ENCODE measurements around the gene PIP5KL1.

DNA sequence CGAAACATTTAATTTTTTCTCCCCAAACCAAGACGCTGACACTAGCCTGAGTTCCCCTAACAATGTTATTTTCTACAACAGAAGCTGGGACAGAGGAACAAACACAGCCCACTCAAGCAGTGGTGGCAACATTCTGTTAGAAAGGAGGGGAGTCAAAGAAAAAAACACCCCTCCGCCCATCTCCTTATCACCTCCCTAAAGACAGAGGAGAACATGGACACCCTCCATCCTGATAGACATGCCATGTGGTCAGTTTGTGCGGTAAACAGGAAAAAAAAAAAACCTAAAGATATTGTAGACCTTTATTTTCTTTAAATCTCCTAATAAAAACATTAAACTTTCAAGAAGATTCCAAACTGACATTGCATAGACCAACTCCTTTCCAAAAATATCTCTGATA is 10.0 kb upstream of the PIP5KL1 start:
- TF ChIP-seq, protein P1, sequence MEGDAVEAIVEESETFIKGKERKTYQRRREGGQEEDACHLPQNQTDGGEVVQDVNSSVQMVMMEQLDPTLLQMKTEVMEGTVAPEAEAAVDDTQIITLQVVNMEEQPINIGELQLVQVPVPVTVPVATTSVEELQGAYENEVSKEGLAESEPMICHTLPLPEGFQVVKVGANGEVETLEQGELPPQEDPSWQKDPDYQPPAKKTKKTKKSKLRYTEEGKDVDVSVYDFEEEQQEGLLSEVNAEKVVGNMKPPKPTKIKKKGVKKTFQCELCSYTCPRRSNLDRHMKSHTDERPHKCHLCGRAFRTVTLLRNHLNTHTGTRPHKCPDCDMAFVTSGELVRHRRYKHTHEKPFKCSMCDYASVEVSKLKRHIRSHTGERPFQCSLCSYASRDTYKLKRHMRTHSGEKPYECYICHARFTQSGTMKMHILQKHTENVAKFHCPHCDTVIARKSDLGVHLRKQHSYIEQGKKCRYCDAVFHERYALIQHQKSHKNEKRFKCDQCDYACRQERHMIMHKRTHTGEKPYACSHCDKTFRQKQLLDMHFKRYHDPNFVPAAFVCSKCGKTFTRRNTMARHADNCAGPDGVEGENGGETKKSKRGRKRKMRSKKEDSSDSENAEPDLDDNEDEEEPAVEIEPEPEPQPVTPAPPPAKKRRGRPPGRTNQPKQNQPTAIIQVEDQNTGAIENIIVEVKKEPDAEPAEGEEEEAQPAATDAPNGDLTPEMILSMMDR (IDR thresholded peaks at IDR 0.05; ENCODE audit: low read depth, low read length), result no peak
- no peak for TF ChIP-seq EZH2phosphoT487 (IDR thresholded peaks at IDR 0.05; ENCODE audit: low read depth)

Data from OCI-LY3 (cell line).